GM19452 (cell line): Measurements from ENCODE around the gene SYN1.

ENCODE experiments used
- ATAC-seq: cut with Tn5 transposase; IDR thresholded peaks from one replicate; pipeline ENCODE4 v1.9.1; 2021; ENCODE audit not compliant: unreplicated experiment

Gene SYN1

GRCh38 chrX:47574547-47575301 lies 44.9 kb downstream of the SYN1 start:
- ATAC-seq = no peak

GRCh38 chrX:47574076-47574546 lies 45.5 kb downstream of the SYN1 start:
- no peak for ATAC-seq

DNA sequence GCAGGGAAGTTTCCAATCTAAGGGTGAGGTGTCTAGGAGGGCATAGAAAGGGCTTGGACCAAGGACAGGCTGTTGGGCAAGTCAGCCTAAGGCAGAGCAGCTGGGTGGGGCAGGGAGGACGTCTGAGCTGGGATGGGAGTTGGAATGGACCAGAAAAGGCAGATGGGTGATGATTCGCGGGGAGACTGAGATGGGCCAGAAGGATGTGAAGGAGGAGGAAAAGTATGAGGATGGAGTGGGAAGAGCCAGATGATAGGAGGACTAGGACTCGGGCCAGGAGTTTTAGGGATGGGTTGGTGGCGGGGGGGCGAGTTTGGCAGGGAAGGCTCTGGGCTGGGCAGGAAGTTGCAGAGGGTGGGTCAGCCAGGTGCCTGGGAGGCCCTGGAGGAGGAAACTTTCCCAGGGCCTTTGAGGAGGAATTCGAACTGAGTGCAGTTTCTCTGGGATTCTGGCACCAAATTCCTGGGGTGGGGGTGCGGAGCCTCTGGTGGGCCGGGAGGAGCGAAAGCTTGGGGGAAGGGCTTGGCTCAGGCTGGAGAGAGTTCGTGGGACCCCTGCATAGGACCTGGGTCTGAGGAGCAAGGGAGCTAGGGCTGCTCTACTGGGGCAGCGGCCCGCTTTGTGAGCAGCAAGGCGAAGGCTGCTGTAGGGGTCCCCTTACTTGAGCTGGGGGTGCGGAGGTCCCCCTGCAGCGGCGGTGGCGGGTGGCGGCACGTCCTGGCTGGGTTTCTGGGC lies 46.1 kb downstream of the SYN1 start:
- no peak for ATAC-seq

DNA sequence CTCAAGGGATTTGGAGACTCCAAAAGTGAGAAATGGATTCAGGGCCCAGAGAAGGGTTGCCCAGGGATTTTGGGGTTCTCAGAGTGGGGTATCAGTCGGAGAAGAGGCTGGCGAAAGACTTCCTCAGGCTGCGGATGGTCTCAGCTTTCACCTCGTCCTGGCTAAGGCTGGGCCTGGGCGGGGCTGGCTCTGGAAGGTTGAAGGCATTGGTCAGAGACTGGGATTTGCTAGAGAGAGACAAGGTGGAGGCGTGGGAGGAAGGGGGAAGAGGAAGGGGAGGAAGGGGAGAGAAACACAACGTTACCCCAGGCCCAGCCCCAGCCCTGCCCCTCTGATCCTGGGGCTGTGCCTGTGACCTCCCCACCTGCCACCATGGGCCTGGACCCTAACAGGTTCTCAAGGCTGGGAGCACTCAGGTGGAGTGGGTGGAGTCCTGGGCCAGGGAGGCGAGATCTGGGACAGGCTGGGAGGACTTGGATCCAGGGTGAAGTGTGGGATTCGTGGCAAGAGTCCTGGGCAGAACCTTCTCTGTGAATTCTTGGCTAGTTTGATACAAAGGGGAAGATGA lies 46.8 kb downstream of the SYN1 start:
- ATAC-seq = no peak

GRCh38 chrX:47571896-47572295 lies 47.8 kb downstream of the SYN1 start:
- no peak for ATAC-seq

DNA sequence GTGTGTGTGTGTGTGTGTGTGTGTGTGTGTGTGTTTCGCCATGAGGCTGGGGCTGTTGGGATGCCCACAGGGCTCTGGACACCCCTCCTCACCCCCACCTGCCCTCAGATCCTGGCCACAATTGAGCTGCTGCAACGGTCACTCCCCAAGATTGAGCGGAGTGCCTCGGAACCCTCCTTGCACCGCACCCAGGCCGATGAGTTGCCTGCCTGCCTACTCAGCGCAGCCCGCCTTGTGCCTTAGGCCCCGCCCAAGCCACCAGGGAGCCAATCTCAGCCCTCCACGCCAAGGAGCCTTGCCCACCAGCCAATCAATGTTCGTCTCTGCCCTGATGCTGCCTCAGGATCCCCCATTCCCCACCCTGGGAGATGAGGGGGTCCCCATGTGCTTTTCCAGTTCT lies 48.4 kb downstream of the SYN1 start:
- no peak for ATAC-seq

- no peak for ATAC-seq
Observed at GRCh38 chrX:47570794-47571193, 48.9 kb downstream of the SYN1 start.

DNA sequence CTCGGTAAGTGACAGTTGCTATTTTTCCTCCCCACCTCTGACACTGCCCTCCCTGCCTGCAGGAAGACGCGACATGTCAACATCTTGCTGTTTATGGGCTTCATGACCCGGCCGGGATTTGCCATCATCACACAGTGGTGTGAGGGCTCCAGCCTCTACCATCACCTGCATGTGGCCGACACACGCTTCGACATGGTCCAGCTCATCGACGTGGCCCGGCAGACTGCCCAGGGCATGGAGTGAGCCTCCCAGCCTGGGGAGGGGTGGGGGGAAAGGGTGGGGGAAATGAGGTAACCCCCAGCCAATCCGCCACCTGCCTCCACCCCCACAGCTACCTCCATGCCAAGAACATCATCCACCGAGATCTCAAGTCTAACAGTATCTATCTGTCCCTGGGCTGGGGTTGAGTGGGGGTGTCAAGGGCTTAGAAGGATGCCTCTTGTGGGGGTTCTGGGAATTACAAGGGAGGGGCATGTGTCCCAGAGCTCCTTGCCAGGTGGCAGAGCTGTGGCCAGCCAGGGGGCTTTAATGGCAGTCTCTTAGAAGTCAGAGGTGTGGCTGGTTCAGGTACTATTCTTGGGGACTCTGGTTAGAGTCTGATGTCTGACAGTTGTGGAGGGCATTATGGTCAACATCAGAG lies 50.9 kb downstream of the SYN1 start:
- ATAC-seq = no peak

DNA sequence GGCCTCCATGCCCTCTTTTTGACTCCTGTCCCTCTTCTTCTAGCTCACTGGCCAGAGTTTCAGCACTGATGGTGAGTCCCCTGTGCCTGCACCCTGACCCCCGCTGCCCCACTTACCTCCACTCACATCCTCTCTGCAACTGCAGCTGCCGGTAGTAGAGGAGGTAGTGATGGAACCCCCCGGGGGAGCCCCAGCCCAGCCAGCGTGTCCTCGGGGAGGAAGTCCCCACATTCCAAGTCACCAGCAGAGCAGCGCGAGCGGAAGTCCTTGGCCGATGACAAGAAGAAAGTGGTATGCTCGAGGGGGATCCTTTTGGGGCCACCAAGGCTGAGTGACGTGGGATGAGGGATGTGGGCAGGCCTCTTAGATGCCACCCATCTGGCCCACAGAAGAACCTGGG lies 52.8 kb downstream of the SYN1 start:
- ATAC-seq = no peak

DNA sequence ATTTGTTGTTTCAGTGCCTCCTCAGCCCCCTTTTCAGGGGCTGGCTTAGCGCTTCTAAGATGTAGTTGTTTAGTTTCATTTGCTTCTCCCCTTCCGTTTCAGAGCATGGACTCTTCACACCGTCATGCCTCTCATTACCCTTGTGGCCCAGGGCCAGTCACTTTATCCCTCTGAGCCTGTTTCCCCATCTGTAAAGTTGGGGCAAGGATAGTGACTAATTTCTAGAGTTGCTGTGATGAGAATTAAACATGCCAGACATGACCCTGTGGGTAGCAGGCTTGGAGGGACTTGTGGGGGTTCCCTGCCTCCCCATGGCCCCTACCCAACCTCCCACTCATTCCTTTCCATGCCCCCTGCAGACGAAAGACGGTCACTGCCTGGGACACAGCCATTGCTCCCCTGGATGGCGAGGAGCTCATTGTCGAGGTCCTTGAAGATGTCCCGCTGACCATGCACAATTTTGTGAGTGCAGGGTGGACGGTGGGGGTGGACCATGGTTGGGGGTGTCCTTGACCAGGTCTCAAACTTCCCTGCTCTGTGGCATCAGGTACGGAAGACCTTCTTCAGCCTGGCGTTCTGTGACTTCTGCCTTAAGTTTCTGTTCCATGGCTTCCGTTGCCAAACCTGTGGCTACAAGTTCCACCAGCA lies 55.1 kb downstream of the SYN1 start:
- no peak for ATAC-seq

DNA sequence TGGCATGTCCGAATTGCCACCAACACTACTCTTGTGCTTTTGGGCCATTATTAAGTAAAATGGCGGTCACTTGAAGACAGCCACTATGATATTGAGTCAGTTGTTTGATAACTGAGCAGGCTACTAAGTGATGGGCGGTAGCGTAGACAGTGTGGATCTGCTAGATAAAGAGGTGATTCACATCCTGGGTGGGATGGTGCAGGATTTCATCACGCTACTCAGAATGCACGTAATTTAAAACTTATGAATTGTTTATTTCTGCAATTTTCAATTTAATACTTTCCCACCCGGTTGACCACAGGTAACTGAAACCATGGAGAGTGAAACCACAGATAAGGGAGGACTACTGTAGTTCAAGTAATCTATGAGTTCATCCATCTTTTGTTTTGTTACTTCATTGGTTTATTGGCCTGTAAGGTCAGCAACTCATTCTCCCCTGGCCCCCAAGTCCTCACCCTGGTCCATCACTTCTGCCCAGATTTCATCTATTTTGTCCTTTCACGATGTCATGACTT lies 55.8 kb downstream of the SYN1 start:
- ATAC-seq = no peak

DNA sequence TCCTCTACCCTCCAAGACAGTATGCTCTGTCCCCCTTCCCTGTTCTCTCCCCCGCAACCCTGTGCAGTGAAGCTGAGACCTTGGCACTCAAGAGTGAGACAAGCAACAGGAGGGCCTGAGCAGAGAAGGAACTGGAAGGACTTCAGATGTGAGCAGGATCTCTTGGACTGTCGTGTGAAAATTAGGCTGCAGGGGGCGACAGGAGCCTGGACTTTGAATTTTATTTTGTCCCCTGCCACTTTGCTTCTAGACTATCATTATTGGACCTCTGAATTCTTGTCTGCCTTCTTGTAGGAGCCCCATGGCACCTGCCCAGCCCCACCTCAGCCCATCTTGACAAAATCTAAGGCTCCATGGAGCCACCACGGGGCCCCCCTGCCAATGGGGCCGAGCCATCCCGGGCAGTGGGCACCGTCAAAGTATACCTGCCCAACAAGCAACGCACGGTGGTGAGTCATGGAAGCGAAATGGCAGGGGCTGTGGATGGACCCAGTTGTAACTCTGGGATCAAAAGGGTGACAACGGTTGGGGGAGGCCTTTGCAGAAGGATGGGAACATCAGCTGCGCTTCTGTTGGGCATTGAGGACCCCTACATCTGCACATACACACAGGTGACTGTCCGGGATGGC lies 56.9 kb downstream of the SYN1 start:
- ATAC-seq = no peak

- ATAC-seq = no peak
Observed at GRCh38 chrX:47561659-47562151, 58.0 kb downstream of the SYN1 start.

- ATAC-seq = peak; percentile 87
Observed at GRCh38 chrX:47560934-47561658, 58.6 kb downstream of the SYN1 start, which contains the start of gene ARAF. Gene ARAF, plus strand, starts transcription at chrX:47561205. Its CDS starts 1,763 bp downstream, at chrX:47562968.

- ATAC-seq = no peak
Observed at GRCh38 chrX:47560179-47560933, 59.3 kb downstream of the SYN1 start.

DNA sequence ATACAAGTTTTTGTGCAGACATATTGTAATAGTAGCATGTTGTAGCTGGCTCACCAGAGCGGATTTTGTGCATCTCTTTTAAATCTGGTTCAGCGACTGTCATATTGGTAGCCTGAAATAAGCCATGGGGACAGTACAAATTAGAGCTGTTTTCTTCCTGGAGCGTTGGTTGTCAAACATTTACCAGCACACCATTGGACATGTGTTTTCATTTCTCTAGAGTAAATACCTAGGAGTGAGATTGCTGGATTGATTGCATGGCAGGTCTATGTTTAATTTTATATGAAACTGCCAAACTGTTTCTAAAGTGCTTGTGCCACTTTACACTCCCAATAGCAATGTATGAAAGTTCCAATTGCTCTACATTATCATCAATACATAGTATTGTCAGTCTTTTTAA lies 61.2 kb downstream of the SYN1 start:
- ATAC-seq = no peak

DNA sequence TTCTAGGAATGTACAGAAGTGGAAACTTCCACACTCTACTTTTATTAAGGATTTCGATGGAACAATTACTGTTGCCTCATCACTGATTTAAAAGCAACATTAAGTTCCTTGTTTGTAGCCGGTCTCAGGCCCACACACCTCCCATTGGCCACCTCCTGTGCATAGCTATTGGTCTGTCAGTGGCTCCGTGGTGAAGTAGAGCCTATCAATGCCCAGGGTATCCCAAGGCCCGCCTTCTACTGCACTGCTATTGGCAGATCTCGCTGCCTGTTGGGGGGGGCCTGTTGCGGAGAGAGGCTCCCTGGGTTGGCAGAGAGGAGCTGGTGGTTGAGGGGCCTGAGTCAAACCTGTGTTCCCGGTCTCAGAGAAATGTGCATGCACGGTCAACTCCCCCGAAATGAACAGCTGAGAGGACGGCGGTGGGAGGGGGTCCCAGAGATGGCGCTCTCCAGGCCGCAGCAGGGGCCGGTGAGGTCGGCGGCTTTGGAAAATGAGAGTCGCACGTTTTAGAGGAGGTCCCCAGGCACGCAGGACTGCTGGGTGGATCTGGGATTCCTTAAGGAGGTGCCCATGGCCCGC lies 63.5 kb downstream of the SYN1 start:
- ATAC-seq = peak; percentile 84

DNA sequence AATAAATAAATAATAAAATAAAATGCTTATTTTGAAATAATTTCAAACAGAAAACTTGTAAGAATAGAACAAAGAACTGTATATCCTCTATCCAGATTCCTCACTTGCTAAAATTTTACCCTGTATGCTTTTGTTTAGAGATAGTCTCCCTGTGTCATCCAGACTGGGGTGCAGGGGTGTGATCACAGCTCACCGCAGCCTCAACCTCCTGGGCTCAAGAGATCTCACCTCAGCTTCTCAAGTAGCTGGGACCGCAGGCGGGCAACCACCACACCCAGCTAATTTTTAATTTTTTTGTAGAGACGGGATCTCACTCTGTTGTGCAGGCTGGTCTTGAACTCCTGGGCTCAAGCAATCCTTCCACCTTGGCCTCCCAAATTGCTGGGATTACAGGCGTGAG lies 76.2 kb downstream of the SYN1 start:
- ATAC-seq = no peak
